ENCODE data around the gene F10.

DNA sequence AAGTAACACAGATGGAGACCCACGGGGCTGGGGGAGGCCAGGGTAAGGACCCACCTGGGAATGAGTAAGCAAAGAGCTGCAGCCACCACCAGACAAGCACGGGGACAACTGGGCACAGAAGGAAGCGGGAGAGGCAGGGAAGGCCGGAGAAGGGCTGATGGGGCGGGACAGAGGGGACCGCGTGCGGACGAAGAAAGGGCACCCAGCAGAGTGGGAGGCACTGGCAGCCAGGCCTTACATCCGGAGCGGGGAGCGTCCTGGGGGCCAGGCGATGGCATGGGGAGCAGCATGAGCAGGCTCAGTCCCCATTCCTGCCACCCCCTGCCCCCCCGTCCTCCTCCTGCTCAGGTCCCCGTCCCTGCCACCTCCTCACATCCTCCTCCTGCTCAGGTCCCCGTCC lies 38.8 kb downstream of the F10 start:
- TF ChIP-seq POLR2AphosphoS5 (IDR thresholded peaks at IDR 0.05) (no peak), POLR2A (IDR thresholded peaks at IDR 0.05) (no peak)
- TF ChIP-seq, protein P1, sequence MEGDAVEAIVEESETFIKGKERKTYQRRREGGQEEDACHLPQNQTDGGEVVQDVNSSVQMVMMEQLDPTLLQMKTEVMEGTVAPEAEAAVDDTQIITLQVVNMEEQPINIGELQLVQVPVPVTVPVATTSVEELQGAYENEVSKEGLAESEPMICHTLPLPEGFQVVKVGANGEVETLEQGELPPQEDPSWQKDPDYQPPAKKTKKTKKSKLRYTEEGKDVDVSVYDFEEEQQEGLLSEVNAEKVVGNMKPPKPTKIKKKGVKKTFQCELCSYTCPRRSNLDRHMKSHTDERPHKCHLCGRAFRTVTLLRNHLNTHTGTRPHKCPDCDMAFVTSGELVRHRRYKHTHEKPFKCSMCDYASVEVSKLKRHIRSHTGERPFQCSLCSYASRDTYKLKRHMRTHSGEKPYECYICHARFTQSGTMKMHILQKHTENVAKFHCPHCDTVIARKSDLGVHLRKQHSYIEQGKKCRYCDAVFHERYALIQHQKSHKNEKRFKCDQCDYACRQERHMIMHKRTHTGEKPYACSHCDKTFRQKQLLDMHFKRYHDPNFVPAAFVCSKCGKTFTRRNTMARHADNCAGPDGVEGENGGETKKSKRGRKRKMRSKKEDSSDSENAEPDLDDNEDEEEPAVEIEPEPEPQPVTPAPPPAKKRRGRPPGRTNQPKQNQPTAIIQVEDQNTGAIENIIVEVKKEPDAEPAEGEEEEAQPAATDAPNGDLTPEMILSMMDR (IDR thresholded peaks at IDR 0.05 in 8 of 11, conservative IDR thresholded peaks at IDR 0.05 in 3 of 11): no peak
